MV-4-11 (cell line): ENCODE measurements around the gene SPATA2.
"Not testable (repeated sequence)": the region's sequence is repeated elsewhere in the genome, so short reads cannot be mapped to it uniquely, and the experiment has no call there.

Source experiments
- DNase-seq: peaks from one replicate; lab custom pipeline; 2025; lab: John Stamatoyannopoulos, UW

The SPATA2 gene

DNA sequence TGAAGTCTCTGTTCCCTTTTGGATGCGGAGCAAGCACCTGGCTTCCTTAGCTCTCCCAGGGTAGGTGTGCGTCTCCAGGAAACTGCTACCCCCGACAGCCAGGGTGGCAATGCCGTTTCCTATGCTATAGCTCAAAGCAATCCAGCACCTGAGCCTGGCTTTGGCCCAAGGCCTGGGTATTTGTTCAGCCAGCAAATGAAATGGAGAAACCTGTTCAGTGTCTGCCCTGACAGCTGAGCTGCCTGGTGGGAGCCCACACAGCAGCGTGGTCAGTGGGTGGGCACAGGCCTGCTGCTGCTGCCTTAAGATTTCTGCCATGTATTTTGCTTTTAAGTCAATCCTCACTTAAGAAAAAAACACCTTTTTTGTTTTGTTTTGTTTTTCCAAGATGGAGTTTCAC is 13.7 kb downstream of the SPATA2 start:
- DNase-seq: no peak

- DNase-seq: no peak
Measured at GRCh38 chr20:49899541-49900383, 15.6 kb downstream of the SPATA2 start.

- peak; percentile 86 for DNase-seq
Measured at GRCh38 chr20:49896204-49896603, 19.1 kb downstream of the SPATA2 start.

- not testable (repeated sequence) for DNase-seq
Measured at GRCh38 chr20:49895474-49896093, 19.7 kb downstream of the SPATA2 start.

DNA sequence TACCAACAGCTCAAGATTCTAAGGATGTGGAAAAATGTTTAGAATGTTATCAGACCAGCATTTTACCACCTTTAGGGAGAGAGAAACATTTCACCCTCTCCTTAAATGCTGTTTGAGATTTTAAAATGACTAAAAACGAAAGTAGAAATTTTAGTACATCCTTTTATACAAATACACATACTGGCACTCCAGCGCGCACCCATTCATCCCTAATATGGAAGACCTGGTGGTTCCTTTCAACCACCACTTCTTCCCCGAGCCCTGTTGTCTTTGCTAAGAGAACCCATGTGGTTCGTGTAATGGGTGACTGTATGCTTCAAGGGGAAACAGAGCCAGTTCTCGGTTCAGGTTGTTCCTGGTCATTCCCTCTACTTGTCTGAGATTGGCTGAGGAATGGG is 21.3 kb downstream of the SPATA2 start:
- peak; percentile 80 for DNase-seq

DNA sequence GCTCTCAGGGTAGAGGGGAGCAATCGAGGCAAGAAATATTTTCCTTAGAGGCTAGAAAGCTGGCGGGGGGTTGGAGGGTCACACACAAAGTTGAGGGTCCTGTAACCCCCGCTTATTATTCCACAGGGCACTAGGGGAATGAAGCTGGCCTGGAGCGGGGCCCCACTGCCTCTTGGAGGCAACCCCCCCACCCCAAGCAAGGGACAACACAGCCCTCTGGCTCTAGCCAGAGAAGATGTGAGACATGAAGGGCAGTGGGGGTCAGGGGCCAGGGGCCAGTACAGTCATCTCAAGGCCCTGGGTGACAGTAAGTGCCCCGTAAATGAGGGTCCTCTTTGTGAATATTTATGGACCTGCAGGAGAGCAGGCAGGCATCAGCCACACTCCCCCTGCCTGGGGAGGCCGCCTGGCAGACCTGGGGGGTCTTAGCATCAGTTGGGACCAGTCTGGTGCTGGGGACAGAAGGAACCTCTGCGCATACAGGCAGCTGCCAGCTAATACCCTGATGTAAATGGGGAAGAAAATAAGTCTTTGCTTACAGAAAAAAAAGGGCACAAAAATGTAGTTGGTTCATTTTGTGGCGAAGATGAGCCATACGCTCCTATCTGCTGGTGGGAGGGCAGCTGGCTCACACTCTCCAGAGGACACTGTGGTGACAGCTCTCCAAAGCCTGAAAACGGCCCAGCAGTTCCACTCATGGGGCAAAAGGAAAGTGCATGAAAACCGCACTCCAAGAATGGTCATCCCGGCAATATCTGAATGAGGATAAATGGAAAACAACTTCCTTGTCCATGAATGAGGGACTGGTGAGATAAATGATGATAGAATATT is 21.9 kb downstream of the SPATA2 start:
- DNase-seq: peak; percentile 88

DNA sequence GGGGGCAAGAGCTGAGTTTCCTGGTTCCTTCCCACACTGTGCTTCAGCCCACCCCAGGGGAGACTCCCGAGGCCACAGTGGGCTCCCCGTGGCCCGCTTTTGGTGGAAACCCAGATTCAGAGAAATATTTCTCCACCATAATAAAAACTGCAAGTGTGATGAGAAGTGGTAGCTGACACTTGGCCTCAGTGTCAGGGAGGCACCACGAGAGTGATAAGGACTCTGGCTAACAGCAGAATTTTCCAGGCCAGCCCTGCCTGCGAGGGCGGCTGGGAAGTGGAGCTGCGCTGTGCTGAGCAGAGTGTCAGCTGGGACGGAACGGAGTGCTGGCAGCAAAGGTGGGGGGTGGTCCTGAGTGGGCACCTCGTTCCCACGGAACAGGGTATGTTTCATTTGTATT is 22.5 kb downstream of the SPATA2 start:
- DNase-seq: no peak

GRCh38 chr20:49892260-49892659 is 23.1 kb downstream of the SPATA2 start:
- peak; percentile 19 for DNase-seq

GRCh38 chr20:49891476-49892110 is 23.7 kb downstream of the SPATA2 start:
- DNase-seq: no peak

DNA sequence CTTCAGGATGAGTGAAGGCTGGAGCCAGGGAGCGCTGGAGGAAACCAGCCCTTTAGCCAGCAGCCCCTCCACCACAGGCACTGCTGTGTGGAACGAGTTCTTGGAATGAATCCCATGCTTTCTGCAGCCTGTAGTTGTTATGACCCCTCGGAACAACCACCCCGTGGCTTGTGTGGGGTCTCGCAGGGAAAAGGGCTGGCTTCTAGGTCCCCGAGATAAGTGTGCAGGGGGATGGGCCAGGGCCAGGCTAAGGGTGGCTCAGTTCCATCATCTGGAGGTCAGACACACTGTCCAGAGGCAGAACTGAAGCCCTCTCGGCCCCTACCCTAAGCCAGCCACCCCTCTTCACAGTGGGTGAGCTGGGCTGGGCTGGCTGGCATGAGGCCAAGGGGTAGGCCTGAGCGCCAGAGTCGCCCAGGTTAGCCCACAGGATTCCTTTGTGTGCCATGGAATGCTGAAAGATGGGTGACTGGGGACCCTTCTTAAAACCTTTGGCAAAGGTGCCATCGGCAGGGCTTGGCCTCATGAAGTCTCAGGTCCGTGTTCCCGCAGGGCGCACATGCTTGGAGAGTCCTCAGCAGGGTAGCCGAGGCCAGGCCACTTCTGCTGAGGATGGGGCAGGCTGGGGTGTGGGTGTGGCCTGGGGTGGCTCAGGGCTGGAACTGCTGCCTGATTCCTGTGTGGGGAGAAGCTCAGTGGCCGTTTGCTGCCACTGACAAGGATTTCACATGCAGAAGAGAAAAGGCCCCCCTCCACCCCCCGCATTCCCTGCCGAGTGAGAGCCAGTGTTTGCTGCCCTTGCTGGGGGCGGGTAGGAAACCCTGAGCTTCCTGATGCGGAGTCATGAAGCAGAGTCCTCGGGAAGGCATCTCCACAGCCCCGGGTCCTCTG is 24.6 kb downstream of the SPATA2 start:
- DNase-seq: no peak

DNA sequence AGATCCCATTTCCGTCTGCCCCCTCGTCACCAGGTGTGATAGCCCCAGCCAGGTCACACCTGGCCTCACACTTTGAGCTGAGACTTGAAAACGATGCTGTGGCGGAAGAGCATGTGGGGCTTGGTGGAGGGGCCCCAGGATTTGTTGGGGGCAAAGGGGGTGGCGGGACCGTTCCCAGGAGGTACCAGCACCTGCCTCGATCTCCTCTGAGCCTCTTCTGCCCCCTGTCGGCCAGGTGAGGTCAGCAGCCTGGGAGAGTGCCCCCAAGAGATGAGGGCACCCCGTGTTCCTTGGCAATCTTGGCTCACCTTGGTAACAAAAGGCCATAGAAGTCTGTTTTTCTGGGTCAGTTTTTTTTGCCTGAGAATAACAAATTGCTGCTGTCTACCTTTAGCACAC is 25.4 kb downstream of the SPATA2 start:
- no peak for DNase-seq

DNA sequence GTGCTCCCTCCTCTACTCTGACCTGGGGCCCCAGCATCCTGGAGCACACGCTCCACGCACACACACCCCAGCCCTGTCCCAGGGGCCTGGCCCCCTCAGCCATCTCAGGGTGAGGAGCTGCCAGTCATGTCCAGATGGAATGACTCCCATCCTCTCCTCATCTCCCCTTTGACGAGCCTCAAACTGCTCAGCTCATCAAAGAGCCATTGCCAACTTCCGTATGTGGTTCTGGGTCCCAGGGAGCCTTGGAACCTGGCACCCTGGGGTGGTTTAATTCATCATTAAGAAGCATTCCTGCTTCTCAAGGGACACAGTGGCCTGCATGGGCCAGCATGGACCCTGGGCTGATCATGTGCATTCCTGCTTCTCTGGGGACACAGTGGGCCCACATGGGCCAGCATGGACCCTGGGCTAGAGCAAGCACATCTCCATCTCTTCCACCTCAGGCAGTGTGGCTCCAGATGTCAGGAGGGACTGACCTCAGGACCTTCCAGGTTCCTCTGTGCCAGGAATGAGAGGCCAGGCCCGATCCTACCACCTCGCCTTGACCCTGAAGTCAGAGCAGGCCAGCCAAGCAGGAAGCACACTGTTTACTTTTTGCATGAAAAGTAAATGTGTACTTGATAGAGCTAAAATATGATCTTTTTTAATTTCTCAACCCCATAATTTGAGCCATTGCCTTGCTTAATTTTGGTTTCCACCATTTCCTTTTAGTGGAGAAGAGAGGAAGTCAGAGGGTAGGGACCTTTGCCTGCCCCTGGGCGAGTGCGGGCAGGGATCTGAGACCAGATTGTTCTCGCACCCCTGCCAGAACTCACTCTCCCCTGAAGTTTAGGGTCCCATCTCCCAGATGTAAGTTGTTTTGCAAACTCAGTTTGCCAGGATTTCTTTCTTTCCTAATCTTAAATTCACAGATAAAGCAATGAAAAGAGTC is 26.1 kb downstream of the SPATA2 start:
- DNase-seq: no peak

DNA sequence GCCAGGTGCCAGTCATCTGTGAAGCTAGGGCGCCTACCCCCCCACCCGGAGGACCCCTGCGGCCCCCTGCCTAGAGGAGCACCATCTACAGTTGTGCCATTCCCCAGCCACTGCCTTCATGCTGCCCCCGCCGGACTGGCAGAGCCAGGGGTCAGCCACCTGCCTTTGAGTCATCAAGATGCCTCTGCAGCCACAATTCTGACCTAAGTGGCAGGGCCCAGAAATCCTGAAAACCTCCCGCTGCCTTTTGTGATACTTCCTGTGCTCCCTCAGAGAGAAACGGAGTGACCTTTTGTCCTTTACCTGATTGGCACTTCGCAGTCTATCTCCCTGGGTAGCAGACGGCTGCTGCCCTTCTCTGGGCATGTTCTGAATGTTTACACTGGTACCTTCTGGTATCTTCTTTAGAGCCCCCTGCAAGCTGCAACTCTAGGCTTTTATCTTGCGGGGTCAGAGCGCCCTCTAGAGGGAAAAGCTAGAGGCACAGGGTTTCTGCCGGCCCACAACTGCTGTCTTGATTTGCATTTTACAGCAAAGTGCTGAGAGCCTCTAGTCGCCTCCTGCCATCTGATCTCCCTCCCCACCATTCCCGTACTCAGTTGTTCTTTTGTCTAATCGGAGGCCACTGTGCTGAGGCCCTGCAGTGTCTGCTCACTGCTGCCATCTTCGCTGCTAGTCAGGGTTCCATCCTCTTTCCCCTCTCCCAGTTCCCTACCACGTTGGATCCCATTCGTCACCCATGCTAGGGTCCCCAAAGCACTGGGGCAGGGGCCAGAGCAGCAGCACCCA is 26.9 kb downstream of the SPATA2 start:
- DNase-seq: peak; percentile 43

DNA sequence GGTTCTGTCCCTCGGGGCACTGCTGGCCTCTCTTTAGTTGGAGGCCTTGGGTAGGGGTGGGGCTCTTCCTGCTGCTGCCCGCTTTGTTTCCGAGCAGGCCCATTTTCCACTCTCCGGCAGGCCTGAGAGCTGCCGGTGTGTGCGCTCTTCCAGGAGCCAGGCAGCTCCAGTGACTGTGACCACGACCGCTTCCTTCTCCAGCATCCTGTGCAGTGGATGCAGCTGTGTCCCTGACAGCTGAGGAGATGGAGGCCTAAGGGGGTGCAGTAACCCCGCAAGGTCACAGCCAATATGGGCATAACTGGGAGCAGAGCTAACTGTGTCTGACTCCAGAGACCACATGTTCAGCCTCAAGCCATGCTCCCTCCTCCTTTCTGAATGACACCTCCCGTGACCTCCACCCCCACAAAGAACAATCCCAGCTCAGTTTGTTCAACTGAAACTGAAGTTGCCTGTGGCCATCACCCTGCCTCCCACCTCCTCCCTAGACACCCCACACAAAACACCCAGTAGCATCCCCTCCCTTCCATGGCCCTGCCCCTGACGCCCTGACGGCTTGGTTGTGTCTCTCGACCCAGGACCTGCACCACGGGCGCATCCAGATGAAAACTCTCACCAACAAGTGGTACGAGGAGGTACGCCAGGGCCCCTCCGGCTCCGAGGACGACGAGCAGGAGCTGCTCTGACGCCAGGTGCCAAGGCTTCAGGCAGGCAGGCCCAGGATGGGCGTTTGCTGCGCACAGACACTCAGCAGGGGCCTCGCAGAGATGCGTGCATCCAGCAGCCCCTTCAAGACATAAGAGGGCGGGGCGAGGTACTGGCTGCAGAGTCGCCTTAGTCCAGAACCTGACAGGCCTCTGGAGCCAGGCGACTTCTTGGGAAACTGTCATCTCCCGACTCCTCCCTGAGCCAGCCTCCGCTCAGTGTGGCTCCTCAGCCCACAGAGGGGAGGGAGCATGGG is 27.8 kb downstream of the SPATA2 start:
- DNase-seq: peak; percentile 22

- no peak for DNase-seq
Measured at GRCh38 chr20:49886571-49887213, 28.6 kb downstream of the SPATA2 start.

DNA sequence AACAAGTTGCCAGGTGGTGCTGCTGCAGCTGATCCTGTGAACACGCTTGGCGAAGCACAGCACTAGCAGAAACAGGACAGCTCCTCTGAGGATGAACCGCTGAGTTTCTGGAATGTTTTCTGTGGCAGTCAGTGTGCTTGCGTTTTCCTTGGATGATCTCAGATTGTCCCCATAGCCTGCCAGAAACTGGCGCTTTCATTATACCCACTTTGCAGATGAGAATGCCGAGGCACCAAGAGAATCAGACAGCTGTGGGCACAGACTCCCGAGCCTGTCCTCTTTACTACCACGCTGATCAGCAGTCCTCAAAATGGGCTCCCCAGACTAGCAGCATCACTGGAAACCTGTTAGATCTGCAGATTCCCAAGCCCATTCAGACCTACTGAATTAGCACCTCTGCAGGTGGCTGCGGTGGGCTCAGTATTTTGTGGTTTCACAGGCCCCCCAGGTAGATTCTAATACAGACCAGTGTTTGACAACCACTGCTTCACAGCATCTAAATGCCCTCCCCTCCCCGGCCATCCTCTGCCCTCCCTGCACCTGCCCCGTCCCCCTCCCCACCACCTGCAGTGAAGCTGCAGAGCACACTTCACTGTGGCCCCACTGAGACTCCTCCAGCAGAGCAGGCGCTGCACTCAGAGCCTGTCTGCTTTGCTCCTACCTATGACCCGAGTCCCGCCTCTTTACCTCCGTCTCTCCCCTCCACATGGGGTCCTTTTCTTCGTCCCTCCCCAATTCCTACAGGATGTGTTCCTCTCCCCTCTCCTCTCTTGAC is 29.6 kb downstream of the SPATA2 start:
- no peak for DNase-seq
